ENCODE measurements around the gene RBBP8NL.

RBBP8NL gene

GRCh38 chr20:62401331-62401779 lies 26.0 kb downstream of the RBBP8NL start:
- TF ChIP-seq CTCF (IDR thresholded peaks at IDR 0.05; ENCODE audit: insufficient read depth, low read depth, low read length, missing control alignments): no peak
- H3K4me3 ChIP-seq (ENCODE audit: low read depth, low read length): no peak overlapping the region
- no peak for DNase-seq (ENCODE audit: low read depth)

GRCh38 chr20:62400541-62400940 lies 26.8 kb downstream of the RBBP8NL start:
- no peak for DNase-seq (ENCODE audit: low read depth)
- H3K4me3 ChIP-seq (ENCODE audit: low read depth, low read length): no peak overlapping the region
- no peak for TF ChIP-seq CTCF (IDR thresholded peaks at IDR 0.05; ENCODE audit: insufficient read depth, low read depth, low read length, missing control alignments)

GRCh38 chr20:62400021-62400420 lies 27.3 kb downstream of the RBBP8NL start:
- H3K4me3 ChIP-seq (ENCODE audit: low read depth, low read length): no peak overlapping the region

GRCh38 chr20:62398120-62398821 lies 29.1 kb downstream of the RBBP8NL start:
- DNase-seq (ENCODE audit: low read depth): no peak
- TF ChIP-seq CTCF (IDR thresholded peaks at IDR 0.05; ENCODE audit: insufficient read depth, low read depth, low read length, missing control alignments): no peak
- H3K4me3 ChIP-seq (ENCODE audit: low read depth, low read length): no peak overlapping the region

More at GRCh38 chr20:62400021-62400420, 27.3 kb downstream of the RBBP8NL start:
- no peak for TF ChIP-seq CTCF (IDR thresholded peaks at IDR 0.05; ENCODE audit: insufficient read depth, low read depth, low read length, missing control alignments)
- no peak for DNase-seq (ENCODE audit: low read depth)

- H3K4me3 ChIP-seq (ENCODE audit: low read depth, low read length): no peak overlapping the region
- TF ChIP-seq CTCF (IDR thresholded peaks at IDR 0.05; ENCODE audit: insufficient read depth, low read depth, low read length, missing control alignments): no peak
- no peak for DNase-seq (ENCODE audit: low read depth)
These were observed 30.7 kb downstream of the RBBP8NL start for GRCh38 chr20:62396367-62397239.

- no peak for DNase-seq (ENCODE audit: low read depth)
- no peak overlapping the region for H3K4me3 ChIP-seq (ENCODE audit: low read depth, low read length)
- no peak for TF ChIP-seq CTCF (IDR thresholded peaks at IDR 0.05; ENCODE audit: insufficient read depth, low read depth, low read length, missing control alignments)
These were observed 31.8 kb downstream of the RBBP8NL start for GRCh38 chr20:62395311-62396242.
